Measurements from ENCODE around the gene RAMP3.
"Not testable (repeated sequence)": the region's sequence is repeated elsewhere in the genome, so short reads cannot be mapped to it uniquely, and the experiment has no call there.

The RAMP3 gene

DNA sequence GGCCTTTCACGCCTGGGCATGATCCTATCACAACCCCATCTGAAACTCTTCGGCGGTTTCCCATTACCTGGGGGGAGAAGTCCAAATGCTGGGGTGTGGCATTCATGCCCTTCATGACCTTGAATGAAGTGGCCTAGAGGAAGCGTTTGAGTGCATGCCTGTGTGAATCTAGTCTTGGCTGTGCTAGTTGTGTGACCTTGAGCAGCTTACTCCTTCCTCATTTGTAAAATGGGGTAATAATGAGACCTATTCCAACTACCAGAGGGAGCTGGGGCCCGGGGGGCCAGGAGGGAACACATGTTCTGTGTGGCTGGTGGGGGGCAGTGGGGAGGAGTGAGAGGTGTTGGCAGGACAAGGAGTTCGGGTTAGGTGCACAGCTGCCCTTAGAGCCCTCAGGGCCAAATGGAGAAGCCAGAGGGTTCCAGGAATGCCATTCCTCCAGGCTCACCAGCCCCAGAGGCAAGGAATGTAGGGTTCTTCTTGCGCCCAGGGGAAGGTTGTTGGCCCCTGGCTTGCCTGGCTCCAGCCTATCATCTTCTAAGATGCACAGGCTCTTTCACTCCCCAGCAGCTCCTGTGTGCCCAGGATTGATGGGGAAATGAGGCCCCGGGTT lies 24.8 kb upstream of the RAMP3 start:
- DNase-seq = no peak

DNA sequence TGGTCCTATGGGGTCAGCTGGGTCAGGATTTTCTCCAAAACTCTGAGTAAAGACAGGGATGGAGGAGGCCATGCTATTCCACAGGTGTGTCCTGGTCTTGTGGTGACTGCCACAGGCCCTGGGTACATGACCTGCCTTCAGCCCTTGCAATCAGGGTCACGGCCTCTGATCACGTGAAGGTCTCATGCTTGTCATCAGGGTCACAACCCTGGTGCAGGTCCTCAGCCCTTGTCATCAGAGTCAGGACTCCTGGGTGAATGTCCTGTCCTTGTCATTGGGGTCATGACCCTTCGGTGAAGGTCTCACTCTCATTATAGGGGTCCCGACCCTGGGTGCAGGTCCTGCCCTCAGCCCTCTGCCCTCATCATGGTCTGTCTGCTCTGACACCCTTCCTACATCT lies 24.2 kb upstream of the RAMP3 start:
- DNase-seq = no peak

DNA sequence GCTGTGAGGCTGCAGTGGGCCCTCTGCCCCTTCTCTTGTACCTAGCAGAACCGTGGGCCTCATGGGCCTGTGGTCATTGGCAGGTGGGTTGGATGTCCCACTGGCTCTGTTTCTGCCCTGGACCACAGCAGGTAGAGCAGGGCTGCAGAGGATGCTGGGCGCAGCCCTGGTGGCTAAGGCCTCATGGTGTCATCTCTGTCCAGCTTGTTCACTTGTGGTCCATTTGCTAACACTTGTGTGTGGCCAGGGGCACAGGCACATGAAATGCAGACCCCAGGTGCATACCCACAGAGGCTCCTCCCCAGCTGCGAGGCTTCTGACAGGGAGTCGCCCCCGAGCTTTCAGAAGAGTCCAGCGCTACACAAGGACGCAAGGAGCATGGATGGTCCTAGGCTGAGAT lies 23.7 kb upstream of the RAMP3 start:
- DNase-seq = no peak

DNA sequence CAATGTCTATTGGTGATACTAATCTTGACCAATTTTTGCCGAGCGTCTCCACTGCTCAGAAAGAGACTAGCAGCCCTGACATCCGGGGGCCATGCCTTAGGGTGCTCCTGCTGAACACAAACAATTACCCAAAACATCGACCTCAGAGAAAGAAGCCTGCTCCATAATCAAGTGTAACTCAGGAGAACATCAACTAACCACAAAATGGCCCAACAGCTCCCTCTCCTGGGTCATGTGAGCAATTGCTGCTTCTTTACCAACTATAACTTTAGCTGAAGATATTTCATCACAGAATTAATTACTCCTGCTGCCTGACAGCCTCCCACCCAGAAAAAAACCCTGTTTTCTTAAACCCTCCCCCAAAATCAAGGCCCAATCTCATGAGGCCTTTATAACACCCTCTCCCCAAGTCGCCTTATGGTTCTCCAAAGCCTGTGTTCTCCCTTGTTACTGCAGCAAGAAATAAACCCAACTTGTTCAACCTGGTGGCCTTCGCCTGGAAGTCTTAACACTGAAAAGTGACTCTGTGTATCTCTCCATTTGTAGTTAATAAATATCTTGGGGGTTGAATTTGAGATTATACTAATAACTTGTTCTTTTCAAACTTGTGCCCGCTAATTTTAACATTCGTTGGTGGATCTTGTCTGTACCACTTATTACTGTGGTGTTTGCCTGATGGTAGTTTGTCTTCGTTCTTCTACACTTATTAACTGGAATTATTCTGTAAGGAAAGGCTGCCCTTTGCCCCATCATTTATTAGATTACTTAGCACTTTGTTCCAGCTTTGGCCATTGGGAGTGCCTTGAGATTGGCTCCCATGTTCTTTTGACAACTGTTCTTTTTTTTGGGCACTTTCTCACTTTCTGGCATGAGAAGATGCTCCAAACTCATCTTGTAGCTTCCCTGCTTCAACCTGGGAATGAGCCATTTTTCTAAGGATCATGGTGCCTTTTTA lies 21.2 kb upstream of the RAMP3 start:
- peak; percentile 37 for DNase-seq

DNA sequence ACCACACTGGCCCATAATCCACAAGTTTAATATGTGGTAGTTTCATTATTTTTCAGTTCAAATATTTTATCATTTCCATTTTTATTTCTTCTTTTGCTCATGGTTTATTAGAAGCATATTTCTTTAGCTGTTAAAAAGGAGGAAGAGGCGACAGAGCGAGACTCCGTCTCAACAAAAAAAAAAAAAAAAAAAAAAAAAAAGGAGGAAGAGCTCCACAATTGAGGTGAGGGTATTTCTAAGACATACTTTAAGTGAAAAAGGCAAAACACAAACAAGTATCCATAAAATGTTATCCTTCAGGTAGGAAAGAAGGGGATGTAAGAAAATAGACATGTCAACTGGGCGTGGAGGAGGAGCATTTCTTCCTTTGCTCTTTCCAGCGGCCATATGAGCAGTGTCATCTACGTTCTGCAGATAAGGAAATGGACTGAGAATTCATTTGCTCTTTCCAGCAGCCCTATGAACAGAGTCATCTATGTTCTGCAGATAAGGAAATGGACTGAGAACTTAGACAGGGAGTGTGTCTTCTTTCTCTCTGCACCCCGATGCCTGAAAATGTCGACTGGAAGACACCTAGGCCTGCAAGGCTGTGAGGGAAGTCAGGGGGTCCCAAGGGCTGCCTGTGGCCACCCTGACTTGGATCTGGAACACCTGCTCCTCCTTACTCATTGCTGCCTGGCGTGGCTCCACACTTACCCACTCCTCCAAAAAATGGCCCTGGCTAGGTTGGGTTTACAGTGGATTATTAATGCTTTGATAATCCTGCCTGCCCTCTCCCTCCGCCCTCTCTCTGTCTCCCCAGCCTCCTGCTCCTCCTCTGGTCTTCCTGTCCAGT lies 18.9 kb upstream of the RAMP3 start:
- no peak for DNase-seq

DNA sequence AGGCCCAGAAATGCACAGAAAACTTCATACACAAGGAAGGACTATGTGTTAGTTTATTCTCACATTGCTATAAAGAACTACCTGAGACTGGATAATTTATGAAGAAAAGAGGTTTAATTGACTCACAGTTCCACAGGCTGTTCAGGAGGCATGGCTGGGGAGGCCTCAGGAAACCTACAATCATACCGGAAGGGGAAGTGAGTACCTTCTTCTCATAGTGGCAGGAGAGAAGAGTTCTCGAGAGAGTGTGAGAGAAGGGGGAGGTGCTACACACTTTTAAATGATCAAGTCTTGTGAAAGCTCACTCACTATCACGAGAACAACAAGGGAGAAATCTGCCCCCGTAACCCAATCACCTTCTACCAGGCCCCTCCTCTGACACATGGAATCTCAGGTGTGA lies 16.8 kb upstream of the RAMP3 start:
- DNase-seq = no peak

DNA sequence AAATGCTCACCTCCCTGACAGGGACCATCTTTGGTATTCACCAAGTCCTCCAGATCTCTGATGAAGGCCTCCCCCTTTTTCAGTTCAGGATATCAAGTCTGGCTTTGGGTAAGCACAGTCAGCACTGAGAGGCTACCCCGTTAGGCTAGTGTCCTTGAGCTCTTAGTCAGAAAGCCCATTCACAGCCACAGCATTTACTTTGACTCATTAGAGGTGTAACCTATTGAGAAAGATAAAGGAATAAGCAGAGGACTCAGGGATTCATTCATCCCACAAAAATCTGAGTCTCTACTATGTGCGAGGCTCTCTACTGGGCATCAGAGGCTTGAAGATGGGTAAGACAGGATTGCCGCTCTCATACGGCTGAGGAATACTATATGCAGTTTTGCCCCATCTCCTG lies 14.0 kb upstream of the RAMP3 start:
- no peak for DNase-seq

DNA sequence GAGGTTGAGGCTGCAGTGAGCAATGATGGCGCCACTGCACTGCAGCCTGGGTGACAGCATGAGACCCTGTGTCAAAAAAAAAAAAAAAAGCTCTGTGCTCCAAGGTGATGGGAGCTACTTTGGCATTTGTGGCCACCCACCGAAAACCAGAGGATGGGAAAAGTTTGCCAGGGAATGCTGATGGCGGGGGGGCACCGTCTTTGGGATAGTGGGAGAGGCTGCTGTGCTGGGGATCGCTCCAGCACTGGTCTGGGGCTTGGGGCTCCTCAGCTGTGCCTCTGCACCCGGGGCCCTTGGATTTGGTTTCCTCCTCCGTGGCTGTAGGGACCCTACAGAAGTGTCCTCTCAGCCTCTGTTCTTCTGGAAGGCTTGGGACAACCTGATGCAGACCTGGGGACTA lies 11.7 kb upstream of the RAMP3 start:
- DNase-seq = no peak

DNA sequence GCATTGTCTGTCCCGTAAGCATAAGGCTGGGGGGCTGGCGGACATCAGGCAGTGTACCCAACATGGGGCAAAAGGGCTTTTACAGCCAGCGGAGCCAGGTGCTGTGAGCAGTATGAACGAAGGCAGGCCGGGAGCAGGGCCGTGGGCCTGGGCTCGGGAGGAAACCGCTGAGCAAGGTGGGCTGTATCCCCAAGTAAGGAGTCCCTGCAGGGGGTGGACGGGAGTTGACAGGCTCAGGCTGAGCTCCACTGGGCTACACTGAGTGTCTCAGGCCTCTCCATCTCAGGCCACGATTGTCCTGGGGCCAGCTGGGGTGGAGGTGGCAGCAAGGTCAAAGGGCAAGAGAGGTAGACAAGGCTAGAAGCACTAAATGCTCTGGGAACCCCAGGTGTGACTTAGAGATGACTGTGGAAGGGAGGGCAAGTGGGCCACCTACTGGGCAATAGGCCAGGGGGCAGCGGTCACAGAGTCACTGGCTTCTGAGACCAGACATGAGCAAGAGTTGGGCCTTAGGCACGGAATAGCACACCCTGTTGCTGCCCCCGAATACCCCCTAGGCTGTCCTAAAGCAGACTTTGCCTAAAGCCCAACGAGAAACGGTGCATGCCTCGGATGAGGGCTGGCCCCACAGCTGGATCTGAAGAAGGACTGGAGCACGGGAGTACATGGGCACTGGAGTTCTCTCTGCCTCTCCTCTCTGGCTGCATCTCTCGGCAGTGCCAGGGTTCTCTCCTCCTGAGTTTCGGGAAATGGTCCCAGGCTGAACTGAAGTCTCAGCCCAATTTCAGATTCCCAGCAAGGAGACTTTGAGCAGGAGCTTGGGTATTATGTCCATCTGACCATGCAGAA lies 10.8 kb upstream of the RAMP3 start:
- DNase-seq = no peak

DNA sequence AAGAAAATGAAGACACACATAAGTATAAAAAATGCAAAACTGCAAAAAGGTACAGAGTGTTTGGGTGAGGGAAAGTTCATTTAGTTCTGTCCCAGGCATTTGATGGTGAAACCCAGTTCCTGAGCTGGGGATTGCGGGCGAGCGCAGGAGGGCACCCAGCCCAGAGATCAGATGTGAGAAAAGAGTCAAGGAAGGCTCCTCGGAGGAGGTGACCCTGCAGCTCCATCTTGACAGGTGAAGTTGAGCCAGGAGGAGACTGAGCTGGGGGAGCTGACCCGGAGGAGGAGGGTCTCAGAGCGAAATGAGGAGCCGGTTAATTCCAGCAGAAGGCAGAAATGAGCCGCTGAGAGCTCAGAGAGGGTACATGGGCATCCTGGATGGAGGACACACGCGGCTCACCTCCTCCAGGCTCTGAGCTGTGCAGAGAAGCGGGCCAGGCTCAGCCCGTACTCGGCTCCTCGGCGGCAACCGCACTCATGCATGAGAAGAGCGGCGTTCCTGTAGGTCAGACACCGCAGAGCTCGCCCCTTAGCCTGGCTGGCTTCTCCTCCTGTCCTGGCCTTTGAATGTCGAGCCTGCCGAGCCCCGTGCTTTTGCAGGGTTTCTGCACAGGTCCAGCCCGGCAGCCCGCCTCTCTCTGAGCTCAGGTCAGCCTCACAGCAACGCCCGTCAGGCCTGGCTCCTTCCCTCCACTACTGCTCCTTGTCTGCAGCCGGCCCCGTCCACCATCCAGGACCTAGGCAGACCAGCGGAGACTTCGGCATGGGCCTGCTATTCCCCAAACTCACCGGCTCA lies 9.5 kb upstream of the RAMP3 start:
- DNase-seq = no peak

DNA sequence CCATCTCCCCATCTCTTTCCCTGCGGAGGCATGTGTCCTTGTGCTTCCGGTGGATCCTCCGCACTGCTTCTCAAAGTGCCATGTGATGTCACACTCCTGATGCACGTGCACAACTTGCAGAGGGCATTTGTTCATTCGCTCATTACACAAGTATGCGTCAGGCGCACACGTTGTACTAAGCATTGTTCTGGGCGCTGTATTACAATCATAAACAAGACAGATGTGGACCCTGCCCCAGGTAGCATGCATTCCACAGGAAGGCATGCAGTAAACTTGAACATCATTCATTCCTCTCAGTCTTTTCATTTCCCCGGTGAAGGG lies 9.0 kb upstream of the RAMP3 start:
- no peak for DNase-seq

DNA sequence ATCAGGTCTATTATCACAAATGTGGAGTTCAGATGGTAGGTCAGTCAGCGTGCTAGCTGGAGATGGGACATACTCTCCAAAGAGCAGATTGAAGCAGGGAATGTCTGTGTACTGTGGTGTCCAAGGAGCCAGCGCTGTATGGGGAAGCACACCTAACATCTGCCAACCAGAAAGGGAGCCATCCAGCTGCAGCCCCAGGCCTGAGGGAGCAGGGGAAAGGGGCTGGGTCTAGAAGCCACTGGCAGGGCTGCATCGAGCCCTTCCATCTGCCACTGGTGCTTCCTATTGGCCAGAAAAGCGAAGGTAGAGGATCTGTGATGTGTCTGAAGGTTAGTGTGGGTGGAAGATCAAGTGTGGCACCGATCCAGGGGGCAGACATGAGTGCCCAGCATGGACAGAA lies 8.0 kb upstream of the RAMP3 start:
- DNase-seq = no peak

DNA sequence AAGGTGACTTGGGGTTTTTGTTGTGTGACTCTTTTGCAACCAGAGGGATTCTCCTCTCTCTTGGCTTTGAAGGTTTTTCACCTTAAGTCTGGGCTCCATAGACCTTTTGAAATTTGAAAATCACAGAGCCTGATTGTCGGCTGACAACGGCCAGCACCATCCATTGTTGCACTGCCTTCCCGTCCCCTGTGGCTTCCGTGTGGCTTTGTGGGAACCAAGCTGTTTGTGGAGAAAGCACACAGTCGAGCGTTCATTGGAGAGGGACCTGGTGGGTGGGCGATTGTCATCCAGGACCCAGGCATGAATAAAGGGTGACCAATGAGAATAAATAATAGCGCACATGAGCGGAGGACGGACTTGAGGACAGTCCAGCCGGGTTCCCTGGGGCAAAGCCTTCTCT lies 7.4 kb upstream of the RAMP3 start:
- no peak for DNase-seq

DNA sequence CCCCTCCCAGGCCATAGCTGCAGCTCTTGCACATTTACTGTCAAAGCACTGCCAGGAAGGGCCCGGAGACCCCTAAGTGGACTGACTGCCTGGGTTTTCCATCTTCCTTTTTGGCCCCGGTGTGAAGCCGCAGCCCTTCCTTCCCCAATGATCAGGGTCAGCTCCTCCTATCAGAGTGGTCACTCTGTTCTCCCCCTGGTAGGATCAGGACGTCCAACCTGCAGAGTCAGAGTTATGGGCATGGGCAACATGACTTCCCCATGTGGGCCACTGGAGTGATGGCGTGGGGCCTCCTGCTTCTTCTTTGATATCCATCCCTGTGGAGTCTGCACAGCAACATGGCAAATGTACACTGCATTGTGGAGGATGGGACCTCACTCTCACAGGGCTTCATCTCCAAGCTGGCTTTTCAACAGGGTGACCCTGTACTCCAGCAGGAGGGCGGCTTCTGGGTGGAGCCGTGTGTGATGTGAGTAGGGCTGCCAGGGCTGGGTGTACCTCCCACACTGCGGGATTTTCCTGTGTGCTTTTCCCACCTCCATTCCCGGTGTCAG lies 6.4 kb upstream of the RAMP3 start:
- no peak for DNase-seq

DNA sequence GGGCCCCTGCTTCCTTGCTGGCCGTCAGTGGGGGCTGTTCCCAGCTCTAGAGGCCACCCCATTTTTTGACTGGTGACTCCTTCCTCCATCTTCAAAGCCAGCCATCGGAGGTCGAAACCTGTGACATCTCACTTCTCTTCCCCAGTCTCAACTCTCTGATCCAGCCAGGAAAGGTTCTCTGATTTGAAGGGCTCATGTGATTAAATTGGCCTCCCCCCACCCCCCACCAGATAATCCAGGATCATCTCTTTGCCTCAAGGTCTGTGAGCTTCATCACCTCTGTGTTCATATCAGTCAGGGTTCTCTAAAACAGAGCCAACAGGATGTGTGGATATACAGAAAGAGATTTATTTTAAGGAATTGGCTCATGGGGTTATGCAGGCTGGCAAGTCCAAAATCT lies 5.6 kb upstream of the RAMP3 start:
- DNase-seq = no peak

DNA sequence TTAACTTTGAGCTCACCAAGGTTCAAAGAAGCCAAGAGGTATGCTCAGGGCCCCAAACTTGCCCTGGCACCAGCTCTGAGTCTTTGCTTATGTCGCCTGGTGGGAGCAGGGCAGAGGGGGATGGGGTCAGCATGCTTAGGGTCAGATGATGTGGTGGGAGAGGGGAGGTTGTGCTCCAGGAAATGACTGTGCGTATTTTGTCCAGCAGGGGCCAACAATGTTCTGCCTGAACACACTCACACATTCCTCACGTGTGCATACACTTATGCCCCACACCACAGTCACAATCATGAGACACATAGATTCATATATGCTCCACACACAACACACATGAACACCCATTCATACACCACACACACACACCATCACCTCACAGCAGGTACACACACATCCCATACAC lies 4.4 kb upstream of the RAMP3 start:
- DNase-seq = no peak

DNA sequence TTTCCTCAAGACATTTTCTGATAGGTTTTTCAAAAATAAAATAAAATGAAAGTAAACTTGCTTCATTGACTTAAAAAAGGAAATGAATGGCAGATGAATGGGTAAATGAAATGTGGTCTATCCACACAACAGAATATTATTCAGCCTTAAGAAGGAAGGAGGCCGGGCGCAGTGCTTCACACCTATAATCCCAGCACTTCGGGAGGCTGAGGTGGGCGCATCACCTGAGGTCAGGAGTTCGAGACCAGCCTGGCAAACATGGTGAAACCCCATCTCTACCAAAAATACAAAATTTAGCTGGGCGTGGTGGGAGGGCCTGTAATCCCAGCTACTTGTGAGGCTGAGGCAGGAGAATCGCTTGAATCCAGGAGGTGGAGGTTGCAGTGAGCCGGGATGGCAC lies 3.7 kb upstream of the RAMP3 start:
- not testable (repeated sequence) for DNase-seq

DNA sequence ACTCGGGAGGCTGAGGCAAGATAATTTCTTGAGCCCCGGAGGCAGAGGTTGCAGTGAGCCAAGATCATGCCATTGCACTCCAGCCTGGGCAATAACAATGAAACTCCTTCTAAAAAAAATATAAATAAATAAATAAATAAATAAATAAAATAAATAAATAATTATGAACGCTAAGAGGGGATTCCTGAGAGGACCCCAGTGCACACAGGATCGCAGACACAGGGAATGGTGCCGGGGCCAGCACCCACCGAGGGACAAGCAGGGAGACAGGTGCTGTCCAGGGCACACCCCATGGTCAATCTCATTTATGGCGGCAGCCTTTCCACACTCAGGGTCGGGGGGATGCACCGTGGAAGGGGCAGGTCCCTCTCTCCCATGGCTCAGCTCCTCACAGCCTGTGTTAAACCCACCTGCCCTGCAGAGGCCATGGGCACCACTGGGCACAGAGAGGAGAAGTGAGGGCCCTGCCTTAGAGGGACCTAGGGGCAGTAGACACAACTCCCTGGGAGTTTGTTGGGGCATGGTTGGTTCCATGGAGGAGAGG lies 2.2 kb upstream of the RAMP3 start:
- DNase-seq = no peak

DNA sequence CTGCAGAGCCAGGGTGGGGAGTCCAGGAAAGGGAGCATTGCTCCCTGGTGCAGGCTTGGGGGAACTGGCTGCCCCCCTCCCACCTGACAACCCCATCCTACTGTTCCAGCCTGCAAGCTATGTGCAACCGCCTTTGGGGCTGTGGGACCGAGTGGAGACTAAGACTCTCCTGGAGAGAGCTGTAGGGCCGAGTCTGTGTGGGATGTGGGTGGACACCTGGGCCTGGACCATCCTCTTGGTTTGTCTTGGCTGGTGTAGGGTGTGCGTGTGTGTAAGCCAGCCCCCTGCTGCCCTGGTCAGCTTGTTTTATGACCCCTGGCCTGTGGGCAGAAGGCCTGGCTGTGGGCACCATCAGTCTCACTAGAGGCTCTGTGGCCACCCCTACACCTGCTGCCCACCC lies 1.6 kb upstream of the RAMP3 start:
- DNase-seq = no peak

DNA sequence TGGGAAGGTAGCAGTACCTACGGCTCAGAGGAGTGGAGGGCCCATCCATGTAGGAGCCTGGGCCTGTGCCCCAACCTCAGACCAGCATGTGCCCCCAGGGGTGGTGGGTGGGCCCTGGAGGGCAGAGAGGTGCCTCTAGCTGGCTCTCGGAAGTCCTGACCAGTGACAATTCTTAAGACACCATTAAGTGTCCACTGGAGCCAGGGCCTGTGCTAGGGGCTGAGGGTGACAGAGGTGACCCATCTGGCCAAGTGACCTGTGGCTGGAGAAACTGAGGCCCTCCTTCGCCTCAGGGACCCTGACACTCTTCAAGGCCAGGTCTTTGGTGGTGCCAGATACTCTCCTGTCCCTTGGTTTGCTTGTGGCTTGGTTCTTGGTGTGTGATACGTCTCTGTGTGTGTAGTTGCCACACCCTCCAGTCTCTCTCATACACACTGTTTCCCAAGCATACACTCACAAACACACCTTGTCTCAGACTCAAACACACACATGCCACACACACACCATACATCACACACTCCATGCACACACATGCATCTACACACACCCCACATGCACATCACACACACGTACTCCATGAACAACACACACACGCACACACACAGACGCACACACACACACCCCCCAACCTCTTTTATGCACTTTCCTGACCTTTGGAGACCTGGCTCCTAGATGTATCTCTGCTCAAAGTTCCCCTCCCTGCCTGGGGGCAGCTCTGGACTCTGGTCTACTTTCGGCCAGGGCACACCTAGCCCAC lies 897 bp upstream of the RAMP3 start:
- DNase-seq = no peak

DNA sequence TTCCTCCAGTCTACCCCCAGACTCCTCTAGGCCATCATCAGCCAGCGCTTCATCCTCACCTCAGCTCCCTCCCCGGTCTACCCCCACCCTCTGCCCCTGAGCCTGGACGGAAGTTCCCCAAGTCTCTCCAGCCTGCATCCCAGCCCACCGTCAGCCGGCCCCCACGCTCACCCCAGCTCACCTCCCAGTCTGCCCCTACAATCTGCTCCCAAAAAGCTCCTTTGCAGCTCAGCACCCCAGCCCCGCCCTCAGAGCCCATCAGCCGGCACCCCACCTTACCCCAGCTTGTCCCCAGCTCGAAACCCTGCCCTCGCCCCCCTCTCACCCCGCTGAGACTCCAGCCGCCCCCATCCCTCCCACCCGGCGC lies 322 bp upstream of the RAMP3 start:
- no peak for DNase-seq

All from GDM1 (cell line).